DMS153 treated with DMSO at 0.1 percent for 48 hours (cell line): ENCODE measurements around the gene LONP1.
A peak's percentile ranks its signal among the peaks of the same experiment; 100 is the strongest.
"Not testable (repeated sequence)": the region's sequence is repeated elsewhere in the genome, so short reads cannot be mapped to it uniquely, and the experiment has no call there.

Experiments
- DNase-seq: peaks from one replicate; lab custom pipeline; 2025; ENCODE audit not compliant: unreplicated experiment; lab: John Stamatoyannopoulos, UW

Gene LONP1

GRCh38 chr19:5719961-5720790 lies at the start of gene LONP1, which contains the start of gene CATSPERD:
LONP1 (minus strand) TSS chr19:5720146; CDS start chr19:5720132, 14 bp downstream.
CATSPERD (plus strand) TSS chr19:5720637; CDS start chr19:5720738, 101 bp downstream.
- DNase-seq: peak; percentile 97

GRCh38 chr19:5767949-5768348 lies 48.0 kb upstream of the LONP1 start:
- no peak for DNase-seq

GRCh38 chr19:5765220-5765619 lies 45.3 kb upstream of the LONP1 start:
- no peak for DNase-seq

- DNase-seq: no peak
Measured at GRCh38 chr19:5762608-5763217, 42.8 kb upstream of the LONP1 start.

GRCh38 chr19:5753743-5754142 lies 33.8 kb upstream of the LONP1 start:
- no peak for DNase-seq

GRCh38 chr19:5751709-5752108 lies 31.8 kb upstream of the LONP1 start:
- no peak for DNase-seq

GRCh38 chr19:5749505-5749904 lies 29.6 kb upstream of the LONP1 start:
- no peak for DNase-seq

- not testable (repeated sequence) for DNase-seq
Measured at GRCh38 chr19:5748920-5749319, 29.0 kb upstream of the LONP1 start.

- not testable (repeated sequence) for DNase-seq
Measured at GRCh38 chr19:5744999-5745398, 25.1 kb upstream of the LONP1 start.

GRCh38 chr19:5743630-5744029 lies 23.7 kb upstream of the LONP1 start:
- no peak for DNase-seq

GRCh38 chr19:5742051-5742450 lies 22.1 kb upstream of the LONP1 start:
- DNase-seq: no peak

GRCh38 chr19:5738423-5738822 lies 18.5 kb upstream of the LONP1 start:
- DNase-seq: no peak

GRCh38 chr19:5733172-5733571 lies 13.2 kb upstream of the LONP1 start:
- DNase-seq: not testable (repeated sequence)

GRCh38 chr19:5727453-5728050 lies 7.6 kb upstream of the LONP1 start:
- DNase-seq: no peak

- DNase-seq: no peak
Measured at GRCh38 chr19:5719274-5719960, 529 bp downstream of the LONP1 start.

- no peak for DNase-seq
Measured at GRCh38 chr19:5718579-5719273, 1.2 kb downstream of the LONP1 start.

- no peak for DNase-seq
Measured at GRCh38 chr19:5718037-5718578, 1.8 kb downstream of the LONP1 start.

- DNase-seq: no peak
Measured at GRCh38 chr19:5717215-5717935, 2.6 kb downstream of the LONP1 start.

GRCh38 chr19:5714816-5715215 lies 5.1 kb downstream of the LONP1 start:
- DNase-seq: no peak

GRCh38 chr19:5713228-5713627 lies 6.7 kb downstream of the LONP1 start:
- no peak for DNase-seq
